ENCODE measurements around the gene KBTBD8.

GRCh38 chr3:66953934-66954445, 44.1 kb upstream of the KBTBD8 start:
- TF ChIP-seq MAX (IDR thresholded peaks at IDR 0.05; ENCODE audit: low read depth, low read length) (no peak), CTCF (IDR thresholded peaks at IDR 0.05; ENCODE audit: low read depth, low read length) (no peak)
